ENCODE results near the gene ANTXR1.

Gene ANTXR1

GRCh38 chr2:69138247-69138772 is 125.3 kb downstream of the ANTXR1 start:
- H3K4me1 Mint-ChIP-seq: no peaks in the 10 kb centered on the region

GRCh38 chr2:69138793-69139459 is 125.9 kb downstream of the ANTXR1 start:
- Mint-ChIP-seq H3K4me3 (no peak overlapping the region), H3K9me3 (no peaks in the 10 kb centered on the region), H3K36me3 (no peaks in the 10 kb centered on the region), H3K27ac (no peak overlapping the region), H3K27me3 (peaks cover 5% of the 10 kb centered on the region), H3K4me1 (no peaks in the 10 kb centered on the region)

More at GRCh38 chr2:69138247-69138772, 125.3 kb downstream of the ANTXR1 start:
- no peaks in the 10 kb centered on the region for H3K9me3 Mint-ChIP-seq
- no peaks in the 10 kb centered on the region for H3K36me3 Mint-ChIP-seq
- no peak overlapping the region for H3K27ac Mint-ChIP-seq
- H3K4me3 Mint-ChIP-seq: no peak overlapping the region
- H3K27me3 Mint-ChIP-seq: peaks cover 9% of the 10 kb centered on the region

- Mint-ChIP-seq H3K4me1 (no peaks in the 10 kb centered on the region), H3K4me3 (no peak overlapping the region), H3K27ac (no peak overlapping the region), H3K27me3 (peaks cover 2% of the 10 kb centered on the region), H3K36me3 (no peaks in the 10 kb centered on the region), H3K9me3 (no peaks in the 10 kb centered on the region)
Measured at GRCh38 chr2:69139778-69140670, 127.0 kb downstream of the ANTXR1 start.

- no peak overlapping the region for H3K27ac Mint-ChIP-seq
- peaks cover 2% of the 10 kb centered on the region for H3K27me3 Mint-ChIP-seq
- no peaks in the 10 kb centered on the region for H3K4me1 Mint-ChIP-seq
- no peaks in the 10 kb centered on the region for H3K36me3 Mint-ChIP-seq
- no peak overlapping the region for H3K4me3 Mint-ChIP-seq
- no peaks in the 10 kb centered on the region for H3K9me3 Mint-ChIP-seq
Measured at GRCh38 chr2:69141061-69141460, 128.1 kb downstream of the ANTXR1 start.

GRCh38 chr2:69143748-69144360 is 130.9 kb downstream of the ANTXR1 start:
- no peak overlapping the region for H3K4me3 Mint-ChIP-seq
- no peaks in the 10 kb centered on the region for H3K36me3 Mint-ChIP-seq
- no peaks in the 10 kb centered on the region for H3K9me3 Mint-ChIP-seq
- H3K27ac Mint-ChIP-seq: no peak overlapping the region
- H3K4me1 Mint-ChIP-seq: no peaks in the 10 kb centered on the region
- H3K27me3 Mint-ChIP-seq: no peaks in the 10 kb centered on the region

- Mint-ChIP-seq H3K36me3 (no peaks in the 10 kb centered on the region), H3K4me3 (no peak overlapping the region), H3K27ac (no peak overlapping the region), H3K9me3 (no peaks in the 10 kb centered on the region), H3K27me3 (no peaks in the 10 kb centered on the region), H3K4me1 (no peaks in the 10 kb centered on the region)
Measured at GRCh38 chr2:69145204-69145603, 132.2 kb downstream of the ANTXR1 start.

GRCh38 chr2:69147841-69148533 is 135.0 kb downstream of the ANTXR1 start:
- H3K27me3 Mint-ChIP-seq: peaks cover 1% of the 10 kb centered on the region
- H3K9me3 Mint-ChIP-seq: no peaks in the 10 kb centered on the region
- no peaks in the 10 kb centered on the region for H3K4me1 Mint-ChIP-seq
- H3K4me3 Mint-ChIP-seq: no peak overlapping the region
- no peaks in the 10 kb centered on the region for H3K36me3 Mint-ChIP-seq
- H3K27ac Mint-ChIP-seq: no peak overlapping the region

- H3K36me3 Mint-ChIP-seq: no peaks in the 10 kb centered on the region
- no peaks in the 10 kb centered on the region for H3K4me1 Mint-ChIP-seq
- H3K9me3 Mint-ChIP-seq: no peaks in the 10 kb centered on the region
- no peak overlapping the region for H3K4me3 Mint-ChIP-seq
- peaks cover 2% of the 10 kb centered on the region for H3K27me3 Mint-ChIP-seq
- H3K27ac Mint-ChIP-seq: no peak overlapping the region
Measured at GRCh38 chr2:69149631-69150215, 136.7 kb downstream of the ANTXR1 start.

- Mint-ChIP-seq H3K4me1 (no peaks in the 10 kb centered on the region), H3K4me3 (no peak overlapping the region), H3K27ac (no peak overlapping the region), H3K36me3 (no peaks in the 10 kb centered on the region), H3K9me3 (no peaks in the 10 kb centered on the region), H3K27me3 (peaks cover 2% of the 10 kb centered on the region)
Measured at GRCh38 chr2:69151931-69152330, 139.0 kb downstream of the ANTXR1 start.

- Mint-ChIP-seq H3K36me3 (no peaks in the 10 kb centered on the region), H3K4me3 (no peak overlapping the region), H3K9me3 (no peaks in the 10 kb centered on the region), H3K27me3 (peaks cover 2% of the 10 kb centered on the region), H3K4me1 (no peaks in the 10 kb centered on the region), H3K27ac (no peak overlapping the region)
Measured at GRCh38 chr2:69152847-69153583, 140.0 kb downstream of the ANTXR1 start.

GRCh38 chr2:69154106-69154505 is 141.1 kb downstream of the ANTXR1 start:
- peaks cover 2% of the 10 kb centered on the region for H3K27me3 Mint-ChIP-seq
- H3K36me3 Mint-ChIP-seq: no peaks in the 10 kb centered on the region
- H3K9me3 Mint-ChIP-seq: no peaks in the 10 kb centered on the region
- no peaks in the 10 kb centered on the region for H3K4me1 Mint-ChIP-seq
- H3K4me3 Mint-ChIP-seq: no peak overlapping the region
- no peak overlapping the region for H3K27ac Mint-ChIP-seq

- H3K36me3 Mint-ChIP-seq: no peaks in the 10 kb centered on the region
- H3K9me3 Mint-ChIP-seq: no peaks in the 10 kb centered on the region
- H3K4me1 Mint-ChIP-seq: no peaks in the 10 kb centered on the region
- H3K4me3 Mint-ChIP-seq: no peak overlapping the region
- H3K27ac Mint-ChIP-seq: no peak overlapping the region
- H3K27me3 Mint-ChIP-seq: peaks cover 2% of the 10 kb centered on the region
Measured at GRCh38 chr2:69156624-69157023, 143.6 kb downstream of the ANTXR1 start.

GRCh38 chr2:69157441-69157840 is 144.5 kb downstream of the ANTXR1 start:
- no peaks in the 10 kb centered on the region for H3K4me1 Mint-ChIP-seq
- no peaks in the 10 kb centered on the region for H3K9me3 Mint-ChIP-seq
- no peaks in the 10 kb centered on the region for H3K36me3 Mint-ChIP-seq
- no peak overlapping the region for H3K27ac Mint-ChIP-seq
- H3K4me3 Mint-ChIP-seq: no peak overlapping the region
- H3K27me3 Mint-ChIP-seq: peaks cover 2% of the 10 kb centered on the region

- Mint-ChIP-seq H3K27me3 (no peaks in the 10 kb centered on the region), H3K4me1 (no peaks in the 10 kb centered on the region), H3K36me3 (no peaks in the 10 kb centered on the region), H3K9me3 (no peaks in the 10 kb centered on the region), H3K4me3 (no peak overlapping the region), H3K27ac (no peak overlapping the region)
Measured at GRCh38 chr2:69159986-69160385, 147.0 kb downstream of the ANTXR1 start.

Data from activated naive CD4-positive, alpha-beta T cell treated with anti-CD3 and anti-CD28 coated beads, Interleukin-2, amount 50 U/mL, for 24 hours (primary cell).